ENCODE measurements around the gene COX10.

GRCh38 chr17:14124854-14125253, 55.5 kb downstream of the COX10 start:
- no peak for TF ChIP-seq EZH2phosphoT487 (IDR thresholded peaks at IDR 0.05; ENCODE audit: insufficient read depth, low read depth)
- TF ChIP-seq EZH2 (IDR thresholded peaks at IDR 0.05; ENCODE audit: insufficient read depth, poor library complexity, severe bottlenecking) = no peak

All from GM23248 (cell line).